ENCODE results near the gene PPIF.

The PPIF gene

DNA sequence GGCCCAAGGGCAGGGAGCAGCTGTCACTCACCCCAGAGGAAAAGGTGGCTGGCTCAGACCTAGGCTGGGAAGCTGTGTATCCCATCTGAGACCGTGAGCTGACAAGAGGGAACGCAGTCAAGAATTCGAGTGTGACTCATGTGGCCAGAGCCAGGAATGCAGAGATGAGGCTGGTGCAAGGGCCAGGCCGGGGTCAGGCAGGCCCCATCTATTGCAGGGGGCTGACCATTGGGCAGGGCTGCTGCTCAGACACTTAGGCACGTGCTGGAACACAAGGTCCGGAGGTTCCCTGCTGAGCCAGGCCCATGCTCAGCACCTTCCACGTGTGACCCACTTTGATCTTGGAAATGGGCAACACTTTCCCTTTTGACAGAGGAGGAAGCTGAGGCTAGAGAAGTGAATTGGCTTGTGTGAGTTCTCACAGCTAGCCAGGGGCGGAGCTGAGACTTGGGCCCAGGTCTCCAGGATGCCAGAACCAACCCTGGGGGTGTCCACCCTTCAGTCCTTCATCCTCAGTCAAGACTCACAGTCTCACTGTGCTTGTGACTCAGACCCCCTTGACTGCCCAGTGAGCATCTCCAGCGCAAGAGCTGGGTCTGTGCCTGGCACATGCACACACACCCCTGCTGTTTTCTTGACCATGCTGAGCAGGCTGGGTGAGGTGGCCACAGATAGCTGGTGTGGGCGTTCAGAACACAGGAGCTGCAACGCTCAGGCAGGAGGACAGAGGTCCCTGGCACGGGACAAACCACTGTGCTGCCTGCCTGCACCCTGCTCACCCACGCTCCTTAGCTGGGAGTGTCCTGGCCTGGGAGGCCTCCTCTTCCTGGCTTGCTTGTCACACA lies 47.6 kb upstream of the PPIF start:
- peak; percentile 59; the same call in 1 of the 2 replicates for TF ChIP-seq ZFP3 (CRISPR knock-in tag; IDR thresholded peaks at IDR 0.05)
- TF ChIP-seq ZC3H10 (CRISPR knock-in tag; IDR thresholded peaks at IDR 0.05): no peak
- TF ChIP-seq ZNF565 (CRISPR knock-in tag; conservative IDR thresholded peaks at IDR 0.05; ENCODE audit: low read depth): no peak
- TF ChIP-seq CSDC2 (CRISPR knock-in tag; IDR thresholded peaks at IDR 0.05): 0 out of 2 replicates have a peak, but pooled peaks have one; percentile 23
- ATAC-seq: peak; percentile 80

DNA sequence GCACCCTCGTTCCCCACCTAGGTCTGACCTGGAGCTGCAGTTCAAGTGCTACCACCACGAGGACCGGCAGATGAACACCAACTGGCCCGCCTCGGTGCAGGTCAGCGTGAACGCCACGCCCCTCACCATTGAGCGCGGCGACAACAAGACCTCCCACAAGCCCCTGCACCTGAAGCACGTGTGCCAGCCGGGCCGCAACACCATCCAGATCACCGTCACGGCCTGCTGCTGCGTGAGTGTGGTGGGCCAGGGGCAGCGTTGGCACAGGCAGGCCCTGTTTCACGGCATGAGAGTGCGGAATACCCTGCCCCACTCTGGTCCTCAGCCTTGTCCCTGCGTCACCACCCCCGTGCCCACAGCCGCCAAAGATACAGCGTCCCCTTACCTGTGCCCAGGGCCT lies 46.6 kb upstream of the PPIF start:
- no peak for ATAC-seq
- TF ChIP-seq OSR1 (CRISPR knock-in tag; IDR thresholded peaks at IDR 0.05) (no peak), TCF4 (CRISPR knock-in tag; IDR thresholded peaks at IDR 0.05; ENCODE audit: borderline replicate concordance) (no peak), ARNTL (CRISPR knock-in tag; IDR thresholded peaks at IDR 0.05; ENCODE audit: borderline replicate concordance, low read depth) (no peak), PPARA (CRISPR knock-in tag; IDR thresholded peaks at IDR 0.05; ENCODE audit: borderline replicate concordance) (no peak), CSDC2 (CRISPR knock-in tag; IDR thresholded peaks at IDR 0.05) (no peak), ZFP30 (CRISPR knock-in tag; IDR thresholded peaks at IDR 0.05) (no peak), ESRRG (CRISPR knock-in tag; IDR thresholded peaks at IDR 0.05) (no peak), TOX (CRISPR knock-in tag; IDR thresholded peaks at IDR 0.05; ENCODE audit: borderline replicate concordance) (no peak), ISL1 (CRISPR knock-in tag; IDR thresholded peaks at IDR 0.05) (no peak)
- TF ChIP-seq, protein P1, sequence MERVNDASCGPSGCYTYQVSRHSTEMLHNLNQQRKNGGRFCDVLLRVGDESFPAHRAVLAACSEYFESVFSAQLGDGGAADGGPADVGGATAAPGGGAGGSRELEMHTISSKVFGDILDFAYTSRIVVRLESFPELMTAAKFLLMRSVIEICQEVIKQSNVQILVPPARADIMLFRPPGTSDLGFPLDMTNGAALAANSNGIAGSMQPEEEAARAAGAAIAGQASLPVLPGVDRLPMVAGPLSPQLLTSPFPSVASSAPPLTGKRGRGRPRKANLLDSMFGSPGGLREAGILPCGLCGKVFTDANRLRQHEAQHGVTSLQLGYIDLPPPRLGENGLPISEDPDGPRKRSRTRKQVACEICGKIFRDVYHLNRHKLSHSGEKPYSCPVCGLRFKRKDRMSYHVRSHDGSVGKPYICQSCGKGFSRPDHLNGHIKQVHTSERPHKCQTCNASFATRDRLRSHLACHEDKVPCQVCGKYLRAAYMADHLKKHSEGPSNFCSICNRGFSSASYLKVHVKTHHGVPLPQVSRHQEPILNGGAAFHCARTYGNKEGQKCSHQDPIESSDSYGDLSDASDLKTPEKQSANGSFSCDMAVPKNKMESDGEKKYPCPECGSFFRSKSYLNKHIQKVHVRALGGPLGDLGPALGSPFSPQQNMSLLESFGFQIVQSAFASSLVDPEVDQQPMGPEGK (CRISPR knock-in tag; IDR thresholded peaks at IDR 0.05; ENCODE audit: borderline replicate concordance): no peak
- TF ChIP-seq, protein P2, sequence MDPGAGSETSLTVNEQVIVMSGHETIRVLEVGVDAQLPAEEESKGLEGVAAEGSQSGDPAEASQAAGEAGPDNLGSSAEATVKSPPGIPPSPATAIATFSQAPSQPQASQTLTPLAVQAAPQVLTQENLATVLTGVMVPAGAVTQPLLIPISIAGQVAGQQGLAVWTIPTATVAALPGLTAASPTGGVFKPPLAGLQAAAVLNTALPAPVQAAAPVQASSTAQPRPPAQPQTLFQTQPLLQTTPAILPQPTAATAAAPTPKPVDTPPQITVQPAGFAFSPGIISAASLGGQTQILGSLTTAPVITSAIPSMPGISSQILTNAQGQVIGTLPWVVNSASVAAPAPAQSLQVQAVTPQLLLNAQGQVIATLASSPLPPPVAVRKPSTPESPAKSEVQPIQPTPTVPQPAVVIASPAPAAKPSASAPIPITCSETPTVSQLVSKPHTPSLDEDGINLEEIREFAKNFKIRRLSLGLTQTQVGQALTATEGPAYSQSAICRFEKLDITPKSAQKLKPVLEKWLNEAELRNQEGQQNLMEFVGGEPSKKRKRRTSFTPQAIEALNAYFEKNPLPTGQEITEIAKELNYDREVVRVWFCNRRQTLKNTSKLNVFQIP (CRISPR knock-in tag; IDR thresholded peaks at IDR 0.05; ENCODE audit: borderline replicate concordance, low read depth): no peak
- TF ChIP-seq, protein P3, sequence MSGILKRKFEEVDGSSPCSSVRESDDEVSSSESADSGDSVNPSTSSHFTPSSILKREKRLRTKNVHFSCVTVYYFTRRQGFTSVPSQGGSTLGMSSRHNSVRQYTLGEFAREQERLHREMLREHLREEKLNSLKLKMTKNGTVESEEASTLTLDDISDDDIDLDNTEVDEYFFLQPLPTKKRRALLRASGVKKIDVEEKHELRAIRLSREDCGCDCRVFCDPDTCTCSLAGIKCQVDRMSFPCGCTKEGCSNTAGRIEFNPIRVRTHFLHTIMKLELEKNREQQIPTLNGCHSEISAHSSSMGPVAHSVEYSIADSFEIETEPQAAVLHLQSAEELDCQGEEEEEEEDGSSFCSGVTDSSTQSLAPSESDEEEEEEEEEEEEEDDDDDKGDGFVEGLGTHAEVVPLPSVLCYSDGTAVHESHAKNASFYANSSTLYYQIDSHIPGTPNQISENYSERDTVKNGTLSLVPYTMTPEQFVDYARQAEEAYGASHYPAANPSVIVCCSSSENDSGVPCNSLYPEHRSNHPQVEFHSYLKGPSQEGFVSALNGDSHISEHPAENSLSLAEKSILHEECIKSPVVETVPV (CRISPR knock-in tag; IDR thresholded peaks at IDR 0.05): no peak
- TF ChIP-seq, protein P4, sequence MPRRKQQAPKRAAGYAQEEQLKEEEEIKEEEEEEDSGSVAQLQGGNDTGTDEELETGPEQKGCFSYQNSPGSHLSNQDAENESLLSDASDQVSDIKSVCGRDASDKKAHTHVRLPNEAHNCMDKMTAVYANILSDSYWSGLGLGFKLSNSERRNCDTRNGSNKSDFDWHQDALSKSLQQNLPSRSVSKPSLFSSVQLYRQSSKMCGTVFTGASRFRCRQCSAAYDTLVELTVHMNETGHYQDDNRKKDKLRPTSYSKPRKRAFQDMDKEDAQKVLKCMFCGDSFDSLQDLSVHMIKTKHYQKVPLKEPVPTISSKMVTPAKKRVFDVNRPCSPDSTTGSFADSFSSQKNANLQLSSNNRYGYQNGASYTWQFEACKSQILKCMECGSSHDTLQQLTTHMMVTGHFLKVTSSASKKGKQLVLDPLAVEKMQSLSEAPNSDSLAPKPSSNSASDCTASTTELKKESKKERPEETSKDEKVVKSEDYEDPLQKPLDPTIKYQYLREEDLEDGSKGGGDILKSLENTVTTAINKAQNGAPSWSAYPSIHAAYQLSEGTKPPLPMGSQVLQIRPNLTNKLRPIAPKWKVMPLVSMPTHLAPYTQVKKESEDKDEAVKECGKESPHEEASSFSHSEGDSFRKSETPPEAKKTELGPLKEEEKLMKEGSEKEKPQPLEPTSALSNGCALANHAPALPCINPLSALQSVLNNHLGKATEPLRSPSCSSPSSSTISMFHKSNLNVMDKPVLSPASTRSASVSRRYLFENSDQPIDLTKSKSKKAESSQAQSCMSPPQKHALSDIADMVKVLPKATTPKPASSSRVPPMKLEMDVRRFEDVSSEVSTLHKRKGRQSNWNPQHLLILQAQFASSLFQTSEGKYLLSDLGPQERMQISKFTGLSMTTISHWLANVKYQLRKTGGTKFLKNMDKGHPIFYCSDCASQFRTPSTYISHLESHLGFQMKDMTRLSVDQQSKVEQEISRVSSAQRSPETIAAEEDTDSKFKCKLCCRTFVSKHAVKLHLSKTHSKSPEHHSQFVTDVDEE (CRISPR knock-in tag; IDR thresholded peaks at IDR 0.05): no peak

DNA sequence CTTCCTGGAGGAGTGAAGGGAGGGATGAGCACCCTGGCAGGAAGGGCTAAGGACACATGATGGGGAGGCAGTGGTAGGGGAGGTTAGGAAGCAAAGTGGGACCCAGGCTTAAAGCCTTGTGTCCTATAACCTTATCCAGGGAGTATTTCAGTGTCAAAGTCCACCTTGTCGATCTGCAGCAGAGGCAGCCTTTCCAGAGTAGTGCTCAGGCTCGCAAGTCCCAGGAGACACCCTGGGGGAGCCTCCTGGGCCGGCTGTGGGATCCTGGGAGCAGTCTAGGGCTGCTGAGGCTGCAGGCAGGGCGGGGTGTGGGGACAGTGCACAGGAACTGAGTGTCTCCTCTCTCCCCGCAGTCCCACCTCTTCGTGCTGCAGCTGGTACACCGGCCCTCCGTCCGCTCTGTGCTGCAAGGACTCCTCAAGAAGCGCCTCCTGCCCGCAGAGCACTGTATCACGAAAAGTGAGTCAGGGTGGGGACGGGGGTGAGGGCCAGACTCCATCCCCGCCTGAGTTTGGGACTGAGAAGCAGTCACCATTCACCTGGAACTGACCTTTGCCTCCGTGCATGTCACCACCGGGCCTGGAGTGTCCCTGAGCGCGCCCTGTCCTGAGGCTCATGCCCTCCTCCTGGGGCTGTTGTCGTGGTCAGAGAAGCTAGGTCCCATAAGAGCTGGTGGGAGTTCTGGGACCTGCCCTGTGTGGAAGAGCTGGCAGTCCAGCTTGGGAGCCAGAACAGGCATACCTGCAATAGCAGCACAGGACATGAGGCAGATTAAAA lies 45.3 kb upstream of the PPIF start:
- no peak for TF ChIP-seq TCF4 (CRISPR knock-in tag; IDR thresholded peaks at IDR 0.05; ENCODE audit: borderline replicate concordance)
- no peak for TF ChIP-seq PPARA (CRISPR knock-in tag; IDR thresholded peaks at IDR 0.05; ENCODE audit: borderline replicate concordance)
- TF ChIP-seq SNAI2 (CRISPR knock-in tag; IDR thresholded peaks at IDR 0.05): no peak
- TF ChIP-seq ESRRG (CRISPR knock-in tag; IDR thresholded peaks at IDR 0.05): no peak
- TF ChIP-seq, protein P4 (CRISPR knock-in tag; IDR thresholded peaks at IDR 0.05): no peak
- TF ChIP-seq, protein P2 (CRISPR knock-in tag; IDR thresholded peaks at IDR 0.05; ENCODE audit: borderline replicate concordance, low read depth): no peak
- no peak for TF ChIP-seq TOX (CRISPR knock-in tag; IDR thresholded peaks at IDR 0.05; ENCODE audit: borderline replicate concordance)
- TF ChIP-seq ARNTL (CRISPR knock-in tag; IDR thresholded peaks at IDR 0.05; ENCODE audit: borderline replicate concordance, low read depth): no peak
- TF ChIP-seq ZNF565 (CRISPR knock-in tag; conservative IDR thresholded peaks at IDR 0.05; ENCODE audit: low read depth): no peak
- no peak for TF ChIP-seq OSR1 (CRISPR knock-in tag; IDR thresholded peaks at IDR 0.05)
- TF ChIP-seq, protein P3 (CRISPR knock-in tag; IDR thresholded peaks at IDR 0.05): no peak
- no peak for TF ChIP-seq ZFP30 (CRISPR knock-in tag; IDR thresholded peaks at IDR 0.05)
- no peak for ATAC-seq
